H1 (cell line): ENCODE data around the gene TFAP2B. TPM values are rescaled to one million over a fixed set of nuclear protein-coding genes. Genes with fewer than 3 reads are reported as not detected.

Experiments
- CTCF ChIA-PET: fragments of 300-600 bp; sonication (Branson Sonifier 250); formaldehyde crosslinking; loops from one replicate; lab custom pipeline; 2021; ENCODE audit not compliant: partially characterized antibody; lab: Charles Lee
- POLR2A ChIA-PET: fragments of 300-600 bp; sonication (Branson Sonifier 250); formaldehyde crosslinking; loops from one replicate; lab custom pipeline; 2021; ENCODE audit warnings: inconsistent platforms; ENCODE audit not compliant: partially characterized antibody; lab: Charles Lee
- DNase-seq, 2 experiments: peaks; one replicate each; pipeline versions ENCODE4 v3.0.0 to v3.0.0-alpha.2; 2010 to 2022; ENCODE audit warnings: low spot score in 2 of 2, low read depth in 1 of 2, mixed read lengths in 1 of 2
- FAIRE-seq: peaks from 2 replicates; lab custom pipeline; 2011; peaks lifted over from hg19 to GRCh38; lab: Jason Lieb, UNC
- H2AFZ ChIP-seq: 2 replicates; pipeline ENCODE4 v1.8.1; 2012; ENCODE audit warnings: low read length, inconsistent platforms
- H2AK5ac ChIP-seq: 2 replicates; pipeline ENCODE4 v1.6.1; 2013; ENCODE audit warnings: low read depth, low read length
- H2BK120ac ChIP-seq: replicated peaks from 2 replicates; pipeline ENCODE3; 2013; ENCODE audit warnings: low read depth, low read length, inconsistent platforms
- H2BK12ac ChIP-seq: 2 replicates; pipeline ENCODE4 v1.6.1; 2013; ENCODE audit warnings: low read depth, low read length
- H2BK15ac ChIP-seq: 2 replicates; pipeline ENCODE4 v1.6.1; 2013; ENCODE audit warnings: low read length
- H2BK20ac ChIP-seq: 2 replicates; pipeline ENCODE4 v1.6.1; 2013; ENCODE audit warnings: low read length
- H2BK5ac ChIP-seq: 2 replicates; pipeline ENCODE4 v1.6.1; 2013; ENCODE audit warnings: low read depth, low read length
- H3K14ac ChIP-seq: 2 replicates; pipeline ENCODE4 v1.6.1; 2013; ENCODE audit warnings: inconsistent platforms; ENCODE audit not compliant: insufficient read length
- H3K18ac ChIP-seq: 2 replicates; pipeline ENCODE4 v1.6.1; 2013; ENCODE audit warnings: low read length; ENCODE audit errors: extremely low read depth
- H3K23ac ChIP-seq: 2 replicates; pipeline ENCODE4 v1.6.1; 2013; ENCODE audit warnings: inconsistent platforms; ENCODE audit not compliant: insufficient read length
- H3K23me2 ChIP-seq: 2 replicates; pipeline ENCODE4 v1.6.1; 2013; ENCODE audit warnings: low read depth, low read length
- H3K27ac ChIP-seq: 2 replicates; pipeline ENCODE4 v1.6.1; 2011; ENCODE audit warnings: low read depth, low read length, inconsistent platforms
- H3K27me3 ChIP-seq, 4 experiments: replicated peaks in 1 of 4; 1 replicate in 1 of 4; 2 replicates in 3 of 4; pipeline versions ENCODE4 v1.6.1 to v1.8.1; 2011 to 2013; ENCODE audit warnings: low read length in 3 of 4, mild to moderate bottlenecking in 3 of 4, inconsistent platforms in 2 of 4, mixed read lengths in 2 of 4, moderate library complexity in 1 of 4; ENCODE audit not compliant: control insufficient read depth in 3 of 4, insufficient read depth in 3 of 4; ENCODE audit errors: extremely low read depth in 1 of 4
- H3K36me3 ChIP-seq, 4 experiments: 2 replicates each; pipeline versions ENCODE4 v1.6.1 to v1.8.1; 2011 to 2013; ENCODE audit warnings: mild to moderate bottlenecking in 4 of 4, low read length in 3 of 4, moderate library complexity in 2 of 4, control low read depth in 1 of 4, inconsistent platforms in 1 of 4; ENCODE audit not compliant: insufficient read depth in 4 of 4, control insufficient read depth in 2 of 4
- H3K4ac ChIP-seq: replicated peaks from 2 replicates; pipeline ENCODE3; 2013; ENCODE audit warnings: low read length, low read depth, mixed read lengths, inconsistent platforms; ENCODE audit not compliant: insufficient read length
- H3K4me1 ChIP-seq, 4 experiments: replicated peaks in 1 of 4; 1 replicate in 1 of 4; 2 replicates in 3 of 4; pipeline versions ENCODE4 v1.6.1 to v1.8.1; 2011 to 2013; ENCODE audit warnings: low read length in 3 of 4, inconsistent platforms in 2 of 4, mixed read lengths in 1 of 4; ENCODE audit not compliant: insufficient read depth in 4 of 4, control insufficient read depth in 3 of 4
- H3K4me2 ChIP-seq, 2 experiments: 2 replicates each; pipeline versions ENCODE4 v1.6.1 to v1.8.1; 2011 to 2013; ENCODE audit warnings: low read depth in 2 of 2, low read length in 2 of 2, control low read depth in 1 of 2, inconsistent platforms in 1 of 2, mild to moderate bottlenecking in 1 of 2; ENCODE audit not compliant: insufficient read depth in 1 of 2
- H3K4me3 ChIP-seq, 4 experiments: fragments of 200-600, 300-600 bp in 1 of 4; sonication (generic), shearing (Covaris generic), sonication (Bioruptor Twin) in 1 of 4; 2 replicates each; pipeline versions ENCODE4 v1.5.1 to v1.8.1; 2011 to 2016; ENCODE audit warnings: low read length in 4 of 4, low read depth in 3 of 4, control low read depth in 2 of 4, inconsistent platforms in 2 of 4, mild to moderate bottlenecking in 2 of 4, mixed read lengths in 1 of 4, moderate library complexity in 1 of 4; ENCODE audit not compliant: insufficient read depth in 2 of 4; ENCODE audit errors: extremely low read depth in 1 of 4
- H3K56ac ChIP-seq: replicated peaks from 2 replicates; pipeline ENCODE3; 2013; ENCODE audit warnings: low read depth, mild to moderate bottlenecking, mixed read lengths, low read length, inconsistent platforms; ENCODE audit not compliant: insufficient read length
- H3K79me1 ChIP-seq: 2 replicates; pipeline ENCODE4 v1.6.1; 2013; ENCODE audit warnings: low read depth, low read length, control low read depth
- H3K79me2 ChIP-seq, 2 experiments: 2 replicates each; pipeline versions ENCODE4 v1.6.1 to v1.8.1; 2012 to 2013; ENCODE audit warnings: low read length in 2 of 2, mild to moderate bottlenecking in 2 of 2, inconsistent platforms in 1 of 2; ENCODE audit not compliant: insufficient read depth in 2 of 2, control insufficient read depth in 1 of 2
- H3K9ac ChIP-seq, 4 experiments: replicated peaks in 1 of 4; 1 replicate in 1 of 4; 2 replicates in 3 of 4; pipeline versions ENCODE4 v1.6.1 to v1.8.1; 2011 to 2013; ENCODE audit warnings: low read depth in 3 of 4, low read length in 3 of 4, control low read depth in 2 of 4, mild to moderate bottlenecking in 2 of 4, moderate library complexity in 2 of 4, inconsistent platforms in 1 of 4; ENCODE audit errors: extremely low read depth in 1 of 4
- H3K9me3 ChIP-seq, 2 experiments: 2 replicates each; pipeline versions ENCODE4 v1.6.1 to v1.8.1; 2012 to 2013; ENCODE audit warnings: mild to moderate bottlenecking in 2 of 2, moderate library complexity in 2 of 2, control low read depth in 1 of 2, inconsistent platforms in 1 of 2, low read depth in 1 of 2, low read length in 1 of 2, mixed read lengths in 1 of 2; ENCODE audit not compliant: insufficient read depth in 2 of 2
- H4K20me1 ChIP-seq, 2 experiments: replicated peaks in 1 of 2; 2 replicates each; pipeline versions ENCODE3 to v1.8.1; 2011 to 2013; ENCODE audit warnings: inconsistent platforms in 2 of 2, low read length in 2 of 2, mild to moderate bottlenecking in 1 of 2; ENCODE audit not compliant: insufficient read depth in 2 of 2, control insufficient read depth in 1 of 2
- H4K5ac ChIP-seq: 2 replicates; pipeline ENCODE4 v1.6.1; 2013; ENCODE audit warnings: low read length, low read depth, mixed read lengths, inconsistent platforms; ENCODE audit not compliant: insufficient read length
- H4K8ac ChIP-seq: 2 replicates; pipeline ENCODE4 v1.8.0; 2013; ENCODE audit warnings: mild to moderate bottlenecking, moderate library complexity, low read length, inconsistent platforms; ENCODE audit not compliant: insufficient read depth; ENCODE audit errors: extremely low read depth
- H4K91ac ChIP-seq: replicated peaks from 2 replicates; pipeline ENCODE3; 2013; ENCODE audit warnings: low read length, mixed read lengths, inconsistent platforms; ENCODE audit not compliant: insufficient read length
- CBX8 ChIP-seq: fragments of 300-800, 300-1000 bp; sonication (generic); IDR thresholded peaks from 2 replicates; pipeline ENCODE4 v1.7.1; 2016; ENCODE audit warnings: low read depth, low read length, borderline replicate concordance
- SP4 ChIP-seq: IDR thresholded peaks from 2 replicates; pipeline ENCODE4 v1.6.1; 2012; ENCODE audit warnings: low read length, inconsistent platforms
- WGBS, 2 experiments: shearing (Covaris generic) in 1 of 2; methylation state at CpG; one replicate each; pipeline versions ENCODE4 v1.1.6 to v1.1.7; 2013 to 2015; ENCODE audit warnings: low lambda C conversion rate in 2 of 2, mixed read lengths in 2 of 2, inconsistent platforms in 1 of 2, low coverage in 1 of 2, missing lambda C conversion rate in 1 of 2; ENCODE audit not compliant: insufficient replicate concordance in 2 of 2, insufficient coverage in 1 of 2, insufficient read length in 1 of 2; ENCODE audit errors: extremely low coverage in 1 of 2, missing lambda C conversion rate in 1 of 2; 5-methylcytosine and 5-hydroxymethylcytosine counted together
- polyA plus RNA-seq, 7 experiments: library from polyadenylated mRNA; depleted of rRNA in 3 of 7; stranded (reverse) in 5 of 7; unstranded in 2 of 7; fragments of >200 nt in 5 of 7; fragments of 200-250 nt in 2 of 7; gene quantifications; 1 replicate in 5 of 7; 2 replicates in 1 of 7; 4 replicates in 1 of 7; pipeline versions ENCODE4 v1.2.1 to v1.2.3, GENCODE V29; 2011 to 2013; ENCODE audit warnings: missing spikeins in 2 of 7, mixed read lengths in 2 of 7
- total RNA-seq: library from RNA; stranded (reverse); fragmentation: NEBNext Ultra II Directional; extraction: Animal tissue kit (Norgen Biotek cat#: 25700); gene quantifications from 2 replicates; pipeline ENCODE4 v1.2.1, GENCODE V29; 2021

The TFAP2B gene
- total and polyA plus RNA-seq, 2 of the 8 experiments (the other 6 are each of a cell fraction or from before 2014, with no cell fraction given) = not detected

GRCh38 chr6:50846852-50847155, 28.1 kb downstream of the TFAP2B start:
- Histone ChIP-seq H3K9ac (no peak overlapping the region), H3K56ac (no peak overlapping the region), H2BK5ac (no peak overlapping the region), H3K9me3 (no peaks in the 10 kb centered on the region), H3K27ac (no peak overlapping the region), H3K4me3 (peak overlapping the region in 1 of 4 experiments; percentile 57; a peak in 1 of 8 replicates), H4K91ac (no peak overlapping the region), H3K79me1 (no peaks in the 10 kb centered on the region), H2BK120ac (no peak overlapping the region), H2BK20ac (no peak overlapping the region), H3K79me2 (no peaks in the 10 kb centered on the region), H3K23me2 (peaks cover 13% of the 10 kb centered on the region; the same call in 1 of the 2 replicates), H2BK15ac (no peak overlapping the region), H4K20me1 (peaks cover 3 to 14% of the 10 kb centered on the region in 2 experiments), H3K36me3 (no peaks in the 10 kb centered on the region), H3K23ac (no peak overlapping the region), H2BK12ac (no peak overlapping the region), H3K18ac (no peak overlapping the region), H3K27me3 (peaks cover 64 to 100% (median 89%) of the 10 kb centered on the region in 4 experiments), H3K4me1 (peaks cover 14 to 36% (median 26%) of the 10 kb centered on the region in 4 experiments), H3K14ac (no peak overlapping the region), H4K8ac (no peak overlapping the region), H3K4ac (no peak overlapping the region), H4K5ac (no peak overlapping the region), H2AFZ (no peak overlapping the region), H2AK5ac (no peak overlapping the region), H3K4me2 (peak overlapping the region; percentile 90 to 95; a peak in 2 of 4 replicates)
- ChIA-PET POLR2A (interaction anchor here (1.1 to 2.8 kb wide), 2 partner anchors 13 to 23 kb away, joined by 3 to 13 read pairs; no protein-coding TSS in a partner anchor), CTCF (interaction anchor here (0.7 to 1.3 kb wide), 4 partner anchors 19 to 891 kb away, joined by 3 read pairs; no protein-coding TSS in a partner anchor)
- 4% methylated on average over 8 of the region's 8 CpGs; no CpG with 5 or more reads in 1 of the 2 experiments for WGBS, 2 experiments
- no peak for DNase-seq
- TF ChIP-seq SP4 (no peak), CBX8 (peak; percentile 53; the same call in 1 of the 2 replicates)
- peak; percentile 7 for FAIRE-seq
